ENCODE measurements around the gene DKKL1. TPM values are rescaled to one million over a fixed set of nuclear protein-coding genes. Genes with fewer than 3 reads are reported as not detected.
A peak's percentile ranks its signal among the peaks of the same experiment; 100 is the strongest.

DKKL1 gene
- total RNA-seq, 1 experiment from 2014 or later: not detected

DNA sequence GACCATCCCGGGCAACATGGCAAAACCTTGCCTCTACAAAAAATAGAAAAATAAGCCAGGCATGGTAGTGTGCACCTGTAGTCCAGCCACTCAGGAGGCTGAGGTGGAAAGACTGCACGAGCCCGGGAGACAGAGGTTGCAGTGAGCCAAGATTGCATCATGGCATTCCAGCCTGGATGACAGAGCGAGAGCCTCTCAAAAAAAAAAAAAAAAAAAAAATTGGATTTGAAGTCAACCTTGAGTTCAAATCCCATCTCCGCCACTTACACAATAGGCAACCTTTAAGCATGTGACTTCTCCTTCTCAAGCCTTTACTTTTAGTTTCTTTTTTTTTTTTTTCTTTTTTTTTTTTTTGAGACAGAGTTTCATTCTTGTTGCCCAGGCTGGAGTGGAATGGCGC lies 36.4 kb downstream of the DKKL1 start:
- no peak overlapping the region for H3K4me2 ChIP-seq
- no peak overlapping the region for H3K27ac ChIP-seq
- no peaks in the 10 kb centered on the region for H3K79me2 ChIP-seq (ENCODE audit: low read depth)
- CTCF ChIA-PET: no interaction called here
- no peaks in the 10 kb centered on the region for H3K9me3 ChIP-seq (ENCODE audit: insufficient read depth, low read depth)
- H3K4me3 ChIP-seq: no peak overlapping the region
- H3K27me3 ChIP-seq (ENCODE audit: insufficient read depth, low read depth): no peaks in the 10 kb centered on the region
- BruUV-seq (replicated peaks): no TSS peak
- no peak for DNase-seq
- no peak overlapping the region for H2AFZ ChIP-seq
- no peaks in the 10 kb centered on the region for H3K9me2 ChIP-seq (ENCODE audit: insufficient read depth)
- peaks cover 9% of the 10 kb centered on the region for H3K4me1 ChIP-seq (replicated peaks; ENCODE audit: insufficient read depth)
- H4K20me1 ChIP-seq (ENCODE audit: insufficient read depth): no peaks in the 10 kb centered on the region
- TF ChIP-seq, protein P1, sequence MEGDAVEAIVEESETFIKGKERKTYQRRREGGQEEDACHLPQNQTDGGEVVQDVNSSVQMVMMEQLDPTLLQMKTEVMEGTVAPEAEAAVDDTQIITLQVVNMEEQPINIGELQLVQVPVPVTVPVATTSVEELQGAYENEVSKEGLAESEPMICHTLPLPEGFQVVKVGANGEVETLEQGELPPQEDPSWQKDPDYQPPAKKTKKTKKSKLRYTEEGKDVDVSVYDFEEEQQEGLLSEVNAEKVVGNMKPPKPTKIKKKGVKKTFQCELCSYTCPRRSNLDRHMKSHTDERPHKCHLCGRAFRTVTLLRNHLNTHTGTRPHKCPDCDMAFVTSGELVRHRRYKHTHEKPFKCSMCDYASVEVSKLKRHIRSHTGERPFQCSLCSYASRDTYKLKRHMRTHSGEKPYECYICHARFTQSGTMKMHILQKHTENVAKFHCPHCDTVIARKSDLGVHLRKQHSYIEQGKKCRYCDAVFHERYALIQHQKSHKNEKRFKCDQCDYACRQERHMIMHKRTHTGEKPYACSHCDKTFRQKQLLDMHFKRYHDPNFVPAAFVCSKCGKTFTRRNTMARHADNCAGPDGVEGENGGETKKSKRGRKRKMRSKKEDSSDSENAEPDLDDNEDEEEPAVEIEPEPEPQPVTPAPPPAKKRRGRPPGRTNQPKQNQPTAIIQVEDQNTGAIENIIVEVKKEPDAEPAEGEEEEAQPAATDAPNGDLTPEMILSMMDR (conservative IDR thresholded peaks at IDR 0.05): no peak
- no peak for TF ChIP-seq EZH2 (IDR thresholded peaks at IDR 0.05; ENCODE audit: low read depth)
- POLR2A ChIA-PET (ENCODE audit: unreplicated experiment): no interaction called here
- intact Hi-C loops (cut with micrococcal nuclease; ENCODE audit: unreplicated experiment): no loop called here
- no peaks in the 10 kb centered on the region for H3K36me3 ChIP-seq (ENCODE audit: low read depth)
- H3F3A ChIP-seq (ENCODE audit: insufficient read depth, low read depth): peaks cover 12% of the 10 kb centered on the region

DNA sequence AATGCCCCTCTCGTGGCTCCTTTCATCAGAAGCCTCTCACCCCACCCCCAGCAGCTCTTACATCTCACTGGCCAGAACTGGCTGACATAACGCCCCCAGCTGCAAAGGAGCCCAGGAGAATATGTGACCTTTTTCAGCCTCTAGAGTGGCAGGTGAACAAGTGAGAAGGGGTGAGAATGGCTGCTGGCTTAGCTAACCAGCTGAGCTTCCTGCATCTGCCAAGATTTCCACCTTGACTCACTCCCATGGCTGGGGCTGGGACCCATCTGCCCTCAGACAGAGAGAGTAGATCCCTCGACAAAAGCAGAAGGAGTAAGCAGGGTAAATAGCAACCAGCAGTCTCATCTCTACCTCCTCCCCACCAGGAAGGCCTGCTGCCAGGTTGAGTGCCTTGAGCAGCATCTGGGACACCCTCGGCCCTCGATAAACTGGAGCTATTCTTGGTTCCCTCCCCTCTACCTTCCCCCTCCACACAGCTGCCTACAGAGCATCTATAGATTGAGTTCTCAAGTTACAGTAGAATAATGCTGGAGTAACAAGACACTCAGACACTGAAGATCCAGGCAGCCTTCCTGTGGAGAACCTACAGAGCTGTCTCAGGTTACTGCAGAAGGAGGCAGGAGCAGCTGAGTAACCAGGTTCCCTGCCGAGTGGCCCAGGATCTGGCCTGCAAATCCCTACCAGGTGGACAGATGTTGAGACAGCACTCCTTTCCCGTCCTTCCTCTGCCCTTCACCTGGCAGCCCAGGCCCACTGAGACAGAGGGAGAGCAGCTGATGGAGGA lies 39.9 kb downstream of the DKKL1 start:
- no TSS peak for BruUV-seq (replicated peaks)
- ChIA-PET CTCF (no interaction called here), POLR2A (ENCODE audit: unreplicated experiment) (no interaction called here)
- no peaks in the 10 kb centered on the region for H3K9me2 ChIP-seq (ENCODE audit: insufficient read depth)
- H3K4me3 ChIP-seq: no peak overlapping the region
- H3K79me2 ChIP-seq (ENCODE audit: low read depth): no peaks in the 10 kb centered on the region
- peaks cover 9% of the 10 kb centered on the region for H3K4me1 ChIP-seq (replicated peaks; ENCODE audit: insufficient read depth)
- H3F3A ChIP-seq (ENCODE audit: insufficient read depth, low read depth): peaks cover 12% of the 10 kb centered on the region
- intact Hi-C loops (cut with micrococcal nuclease; ENCODE audit: unreplicated experiment): no loop called here
- H3K9me3 ChIP-seq (ENCODE audit: insufficient read depth, low read depth): no peaks in the 10 kb centered on the region
- no peaks in the 10 kb centered on the region for H3K27me3 ChIP-seq (ENCODE audit: insufficient read depth, low read depth)
- H3K4me2 ChIP-seq: peak overlapping the region; percentile 57
- DNase-seq: peak; percentile 41 to 67
- no peaks in the 10 kb centered on the region for H3K36me3 ChIP-seq (ENCODE audit: low read depth)
- no peak overlapping the region for H3K27ac ChIP-seq
- TF ChIP-seq, protein P1 (conservative IDR thresholded peaks at IDR 0.05): no peak
- TF ChIP-seq EZH2 (IDR thresholded peaks at IDR 0.05; ENCODE audit: low read depth): no peak
- no peaks in the 10 kb centered on the region for H4K20me1 ChIP-seq (ENCODE audit: insufficient read depth)
- H2AFZ ChIP-seq: 0 out of 2 replicates have a peak overlapping the region, but pooled peaks have one; percentile 37

DNA sequence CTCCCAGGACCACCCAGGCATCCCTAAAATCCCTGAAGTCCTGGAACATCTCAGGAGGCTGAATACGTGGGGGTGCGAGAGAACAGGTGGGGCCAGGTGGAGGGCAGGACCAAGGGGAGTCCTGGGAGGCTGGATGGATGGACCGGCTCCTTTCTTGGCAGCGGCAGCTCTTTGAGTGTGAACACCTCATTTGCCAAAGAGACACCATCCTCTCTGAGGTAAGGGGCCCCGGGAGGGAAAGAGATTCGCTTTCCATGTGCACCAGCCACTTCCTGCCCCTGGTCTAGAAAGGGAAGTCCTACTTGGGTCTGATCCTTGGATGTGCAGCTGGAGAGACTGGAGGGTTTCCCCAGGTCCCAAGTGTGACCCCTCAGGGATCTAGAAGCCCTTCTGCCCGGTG lies 43.4 kb downstream of the DKKL1 start:
- Histone ChIP-seq H3K27me3 (ENCODE audit: insufficient read depth, low read depth) (no peaks in the 10 kb centered on the region), H3K4me2 (no peak overlapping the region), H3K4me1 (replicated peaks; ENCODE audit: insufficient read depth) (peaks cover 9% of the 10 kb centered on the region), H3F3A (ENCODE audit: insufficient read depth, low read depth) (peaks cover 12% of the 10 kb centered on the region), H4K20me1 (ENCODE audit: insufficient read depth) (no peaks in the 10 kb centered on the region), H3K36me3 (ENCODE audit: low read depth) (no peaks in the 10 kb centered on the region), H3K79me2 (ENCODE audit: low read depth) (no peaks in the 10 kb centered on the region), H3K27ac (no peak overlapping the region), H3K9me3 (ENCODE audit: insufficient read depth, low read depth) (no peaks in the 10 kb centered on the region), H2AFZ (no peak overlapping the region), H3K4me3 (no peak overlapping the region), H3K9me2 (ENCODE audit: insufficient read depth) (no peaks in the 10 kb centered on the region)
- intact Hi-C loops (cut with micrococcal nuclease; ENCODE audit: unreplicated experiment): no loop called here
- no TSS peak for BruUV-seq (replicated peaks)
- POLR2A ChIA-PET (ENCODE audit: unreplicated experiment): no interaction called here
- DNase-seq: no peak
- TF ChIP-seq, protein P1 (conservative IDR thresholded peaks at IDR 0.05): no peak
- TF ChIP-seq EZH2 (IDR thresholded peaks at IDR 0.05; ENCODE audit: low read depth): no peak
- CTCF ChIA-PET: no interaction called here
